B cell (primary cell): Measurements from ENCODE around the gene CIZ1. TPM values are rescaled to one million over a fixed set of nuclear protein-coding genes. Genes with fewer than 3 reads are reported as not detected.

Experiments used
- ATAC-seq: fragments of 200-7000 bp; cut with Tn5 transposase; one replicate; pipeline ENCODE4 v1.10.0; 2021; ENCODE audit warnings: low read depth, mild to moderate bottlenecking, moderate number of reproducible peaks, moderate library complexity
- CTCF ChIA-PET: fragments of 350-600 bp; sonication (Branson Sonifier 250); formaldehyde crosslinking; loops from one replicate; lab custom pipeline; 2021; ENCODE audit warnings: antibody characterized with exemption, inconsistent platforms; lab: Charles Lee
- POLR2A ChIA-PET: fragments of 350-600 bp; sonication (Branson Sonifier 250); formaldehyde crosslinking; loops from one replicate; lab custom pipeline; 2021; ENCODE audit warnings: antibody characterized with exemption; lab: Charles Lee
- DNase-seq: peaks from one replicate; pipeline ENCODE4 v3.0.0; 2013
- H2AFZ ChIP-seq: 2 replicates; pipeline ENCODE4 v1.6.1; 2012; ENCODE audit warnings: mild to moderate bottlenecking, low read depth, low read length; ENCODE audit not compliant: insufficient read depth, poor library complexity, severe bottlenecking
- H3K27ac ChIP-seq, 2 donors: 1 replicate in 1 of 2; 2 replicates in 1 of 2; pipeline ENCODE4 v1.5.1; 2012 to 2013; ENCODE audit warnings: low read length in 2 of 2, mild to moderate bottlenecking in 2 of 2, moderate library complexity in 1 of 2
- H3K27me3 ChIP-seq, 4 experiments: fragments of 200-600 bp in 1 of 4; sonication (generic) in 1 of 4; replicated peaks in 1 of 4; 1 replicate in 2 of 4; 2 replicates in 2 of 4; pipeline versions ENCODE4 v1.6.1 to v1.7.0; 2013 to 2016; ENCODE audit warnings: low read length in 3 of 4, mild to moderate bottlenecking in 2 of 4, mixed read lengths in 1 of 4, moderate library complexity in 1 of 4; ENCODE audit not compliant: insufficient read depth in 4 of 4, control insufficient read depth in 3 of 4; ENCODE audit errors: control extremely low read depth in 1 of 4
- H3K36me3 ChIP-seq, 2 experiments: replicated peaks in 1 of 2; 1 replicate in 1 of 2; 2 replicates in 1 of 2; pipeline versions ENCODE4 v1.6.1 to v1.7.1; 2013; ENCODE audit warnings: low read length in 1 of 2; ENCODE audit not compliant: insufficient read depth in 2 of 2, control insufficient read depth in 1 of 2; ENCODE audit errors: control extremely low read depth in 1 of 2, extremely low read depth in 1 of 2
- H3K4me1 ChIP-seq, 2 donors: fragments of 200-600 bp in 1 of 2; sonication (generic) in 1 of 2; 1 replicate in 1 of 2; 2 replicates in 1 of 2; pipeline versions ENCODE4 v1.5.1 to v1.6.1; 2013 to 2017; ENCODE audit warnings: low read length in 2 of 2; ENCODE audit not compliant: control insufficient read depth in 2 of 2, insufficient read depth in 2 of 2
- H3K4me2 ChIP-seq: replicated peaks from 2 replicates; pipeline ENCODE3; 2012; ENCODE audit warnings: mild to moderate bottlenecking, low read depth, low read length; ENCODE audit not compliant: poor library complexity, severe bottlenecking
- H3K4me3 ChIP-seq, 5 experiments: fragments of 200-600 bp in 1 of 5; sonication (generic) in 1 of 5; 1 replicate in 3 of 5; 2 replicates in 2 of 5; pipeline versions ENCODE4 v1.5.1 to v1.7.0; 2011 to 2016; ENCODE audit warnings: low read length in 4 of 5, mild to moderate bottlenecking in 4 of 5, low read depth in 2 of 5, control low read depth in 1 of 5, moderate library complexity in 1 of 5; ENCODE audit not compliant: insufficient read depth in 1 of 5; ENCODE audit errors: control extremely low read depth in 1 of 5, extremely low read depth in 1 of 5
- H3K79me2 ChIP-seq: fragments of 200-600 bp; sonication (generic); one replicate; pipeline ENCODE4 v1.6.0; 2016; ENCODE audit warnings: low read length; ENCODE audit not compliant: control insufficient read depth, insufficient read depth
- H3K9ac ChIP-seq: fragments of 200-600 bp; sonication (generic); 2 replicates; pipeline ENCODE4 v1.6.1; 2017; ENCODE audit warnings: mild to moderate bottlenecking, low read length, moderate library complexity
- H3K9me3 ChIP-seq, 3 donors: one replicate each; pipeline versions ENCODE4 v1.6.1 to v1.7.1; 2013; ENCODE audit warnings: low read length in 2 of 3; ENCODE audit not compliant: control insufficient read depth in 2 of 3, insufficient read depth in 1 of 3; ENCODE audit errors: control extremely low read depth in 1 of 3
- H4K20me1 ChIP-seq: 2 replicates; pipeline ENCODE4 v1.6.0; 2012; ENCODE audit warnings: mild to moderate bottlenecking, low read length; ENCODE audit not compliant: insufficient read depth, control insufficient read depth, poor library complexity, severe bottlenecking
- H3K27ac Mint-ChIP-seq: one replicate; pipeline ENCODE4 v1.8.0; 2021; ENCODE audit warnings: mixed read lengths
- H3K27me3 Mint-ChIP-seq: one replicate; pipeline ENCODE4 v1.8.0; 2021; ENCODE audit warnings: mixed read lengths
- H3K4me1 Mint-ChIP-seq: one replicate; pipeline ENCODE4 v1.8.0; 2021; ENCODE audit warnings: mixed read lengths
- H3K4me3 Mint-ChIP-seq: one replicate; pipeline ENCODE4 v1.8.0; 2021; ENCODE audit warnings: mixed read lengths
- H3K9me3 Mint-ChIP-seq: one replicate; pipeline ENCODE4 v1.8.0; 2022; ENCODE audit warnings: mixed read lengths; ENCODE audit not compliant: insufficient read depth
- EZH2 ChIP-seq: IDR thresholded peaks from 2 replicates; pipeline ENCODE4 v1.6.1; 2012; ENCODE audit warnings: borderline replicate concordance, low read depth, mild to moderate bottlenecking, moderate library complexity, low read length; ENCODE audit not compliant: insufficient read depth, poor library complexity, severe bottlenecking
- WGBS: methylation state at CpG from one replicate; pipeline ENCODE4 v1.1.5; 2013; ENCODE audit warnings: missing lambda C conversion rate; ENCODE audit not compliant: insufficient coverage; 5-methylcytosine and 5-hydroxymethylcytosine counted together
- intact Hi-C: fragments of 100-400 bp; cut with micrococcal nuclease; formaldehyde crosslinking; loops from one replicate; pipeline ENCODE4 v1.10.0; 2022
- polyA plus RNA-seq: library from polyadenylated mRNA; depleted of rRNA; stranded (reverse); fragments of >200 nt; gene quantifications from 2 replicates; pipeline ENCODE4 v1.2.3, GENCODE V29; 2012
- total RNA-seq, 2 donors: library from RNA; stranded (reverse); fragments of 120-200 nt in 1 of 2; gene quantifications; 1 replicate in 1 of 2; 2 replicates in 1 of 2; pipeline versions ENCODE4 v1.2.3 to v1.2.4, GENCODE V29; 2013 to 2022
- TF ChIP-seq, protein P1 (sequence below): fragments of 200-600 bp; IDR thresholded peaks from one replicate; pipeline ENCODE4 v1.8.0; 2022; ENCODE audit warnings: antibody characterized with exemption, mild to moderate bottlenecking

The CIZ1 gene
- total and polyA plus RNA-seq, 2 donors (not counting 1 experiment from before 2014, with no cell fraction given): 79.9 to 160 TPM

DNA sequence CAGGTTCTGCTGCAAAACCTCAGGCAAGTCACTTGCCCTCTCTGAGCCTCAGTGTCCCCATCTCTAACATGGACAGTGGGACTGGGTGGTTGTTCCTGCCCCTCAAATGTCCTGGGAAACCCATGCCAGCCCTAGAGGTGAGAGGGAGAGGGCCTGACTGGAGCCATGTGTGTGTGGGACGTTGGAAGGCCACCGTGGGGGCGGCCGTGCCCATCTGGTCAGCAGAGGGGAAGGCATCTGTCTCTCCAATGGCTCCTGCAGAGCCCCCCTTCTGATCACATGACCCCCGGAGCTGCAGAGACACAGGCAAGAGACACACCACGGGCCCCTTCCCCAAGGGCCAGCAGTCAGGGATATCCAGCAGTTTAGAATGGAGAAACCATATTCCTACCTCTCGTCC, 13.5 kb upstream of the CIZ1 start:
- Mint-ChIP-seq H3K4me1 (peaks cover 9% of the 10 kb centered on the region), H3K9me3 (no peaks in the 10 kb centered on the region), H3K27ac (no peak overlapping the region), H3K4me3 (peak overlapping the region; percentile 32), H3K27me3 (peaks cover 28% of the 10 kb centered on the region)
- WGBS: 91% methylated on average over 6 of the region's 7 CpGs
- POLR2A ChIA-PET: no interaction called here
- DNase-seq (no peak), ATAC-seq (no peak)
- intact Hi-C loops: no loop called here
- Histone ChIP-seq H2AFZ (no peak overlapping the region), H3K27me3 (peaks cover 0 to 29% (median 8%) of the 10 kb centered on the region in 4 experiments), H3K79me2 (no peaks in the 10 kb centered on the region), H3K27ac (no peak overlapping the region), H3K4me1 (peaks cover 12 to 16% of the 10 kb centered on the region in 2 donors), H3K36me3 (no peaks in the 10 kb centered on the region), H3K4me2 (no peak overlapping the region), H3K9ac (no peak overlapping the region), H3K9me3 (no peaks in the 10 kb centered on the region), H3K4me3 (no peak overlapping the region), H4K20me1 (no peaks in the 10 kb centered on the region)
- CTCF ChIA-PET: no interaction called here
- TF ChIP-seq, protein P1, sequence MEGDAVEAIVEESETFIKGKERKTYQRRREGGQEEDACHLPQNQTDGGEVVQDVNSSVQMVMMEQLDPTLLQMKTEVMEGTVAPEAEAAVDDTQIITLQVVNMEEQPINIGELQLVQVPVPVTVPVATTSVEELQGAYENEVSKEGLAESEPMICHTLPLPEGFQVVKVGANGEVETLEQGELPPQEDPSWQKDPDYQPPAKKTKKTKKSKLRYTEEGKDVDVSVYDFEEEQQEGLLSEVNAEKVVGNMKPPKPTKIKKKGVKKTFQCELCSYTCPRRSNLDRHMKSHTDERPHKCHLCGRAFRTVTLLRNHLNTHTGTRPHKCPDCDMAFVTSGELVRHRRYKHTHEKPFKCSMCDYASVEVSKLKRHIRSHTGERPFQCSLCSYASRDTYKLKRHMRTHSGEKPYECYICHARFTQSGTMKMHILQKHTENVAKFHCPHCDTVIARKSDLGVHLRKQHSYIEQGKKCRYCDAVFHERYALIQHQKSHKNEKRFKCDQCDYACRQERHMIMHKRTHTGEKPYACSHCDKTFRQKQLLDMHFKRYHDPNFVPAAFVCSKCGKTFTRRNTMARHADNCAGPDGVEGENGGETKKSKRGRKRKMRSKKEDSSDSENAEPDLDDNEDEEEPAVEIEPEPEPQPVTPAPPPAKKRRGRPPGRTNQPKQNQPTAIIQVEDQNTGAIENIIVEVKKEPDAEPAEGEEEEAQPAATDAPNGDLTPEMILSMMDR: no peak
- TF ChIP-seq EZH2: no peak

DNA sequence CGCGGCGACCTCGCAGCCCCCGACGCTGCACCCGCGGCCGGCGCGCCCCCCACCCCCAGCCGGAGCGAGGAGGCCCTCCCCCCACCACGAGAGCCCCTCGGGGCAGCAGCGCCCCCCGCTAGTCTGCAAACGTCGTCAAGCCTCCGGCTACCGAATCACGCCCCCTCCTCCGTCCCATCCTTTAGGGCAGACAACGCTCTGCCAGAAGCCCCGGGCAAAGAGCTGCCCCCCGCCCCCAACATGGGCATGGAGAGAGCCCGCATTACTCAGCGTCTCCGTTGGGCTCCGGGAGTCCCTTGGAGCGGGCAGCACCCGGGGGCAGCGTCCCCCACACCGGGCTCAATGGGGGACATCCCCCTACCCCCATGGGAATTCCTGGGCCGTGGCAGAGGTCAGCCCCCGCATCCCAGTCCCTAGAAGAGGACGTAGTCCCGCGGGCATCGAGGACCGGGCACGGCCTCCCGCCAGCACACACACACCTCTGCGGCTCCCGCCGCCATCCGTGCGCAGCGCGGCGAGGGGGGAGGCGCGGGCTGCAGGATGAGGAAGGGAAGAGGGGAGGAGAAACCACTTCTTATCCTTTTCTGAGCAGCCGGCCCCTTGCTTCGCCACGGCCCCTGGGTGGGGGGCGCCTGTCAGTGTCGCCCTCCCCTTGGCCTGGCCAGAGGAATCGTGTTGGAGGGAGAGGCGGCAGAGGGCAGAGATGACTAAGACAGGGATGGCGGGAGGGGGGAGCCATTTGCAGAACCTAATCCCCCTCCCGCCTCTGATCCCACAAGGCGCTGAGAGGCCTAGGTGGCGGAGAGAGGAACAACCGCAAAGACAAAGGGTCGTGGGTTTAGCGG, 12.6 kb upstream of the CIZ1 start:
- Histone ChIP-seq H3K79me2 (no peaks in the 10 kb centered on the region), H3K4me3 (peak overlapping the region in 4 of 5 experiments; percentile 42 to 64 (median 58)), H2AFZ (peak overlapping the region; percentile 79), H4K20me1 (no peaks in the 10 kb centered on the region), H3K9me3 (no peaks in the 10 kb centered on the region), H3K4me2 (peak overlapping the region; percentile 97), H3K36me3 (no peaks in the 10 kb centered on the region), H3K9ac (peak overlapping the region; percentile 66), H3K27me3 (peaks cover 0 to 29% (median 8%) of the 10 kb centered on the region in 4 experiments), H3K27ac (no peak overlapping the region), H3K4me1 (peaks cover 12 to 16% of the 10 kb centered on the region in 2 donors)
- no peak for ATAC-seq
- intact Hi-C loops: loop anchor here (1.0 kb wide), 3 partner anchors 13 to 46 kb away; partner anchors contain the start of gene CIZ1
- CTCF ChIA-PET: interaction anchor here (0.7 to 1.1 kb wide), 2 partner anchors 15 to 47 kb away, joined by 3 to 4 read pairs; no protein-coding TSS in a partner anchor
- TF ChIP-seq, protein P1: no peak
- TF ChIP-seq EZH2: no peak
- Mint-ChIP-seq H3K27ac (no peak overlapping the region), H3K4me3 (peak overlapping the region; percentile 32), H3K27me3 (peaks cover 28% of the 10 kb centered on the region), H3K9me3 (no peaks in the 10 kb centered on the region), H3K4me1 (peaks cover 9% of the 10 kb centered on the region)
- 0% methylated on average over 22 of the region's 67 CpGs for WGBS
- POLR2A ChIA-PET: interaction anchor here (0.7 kb wide), 2 partner anchors 15 to 164 kb away, joined by 3 to 5 read pairs; no protein-coding TSS in a partner anchor
- peak; percentile 52 for DNase-seq
